GM12878 (cell line): ENCODE data around the gene MMP12. TPM values are rescaled to one million over a fixed set of nuclear protein-coding genes. Genes with fewer than 3 reads are reported as not detected.

Source experiments
- ATAC-seq: fragments of 200-7000 bp; cut with Tn5 transposase; 3 replicates; pipeline ENCODE4 v1.9.1; 2020; ENCODE audit warnings: mild to moderate bottlenecking, moderate library complexity
- Bru-seq: library from RNA; stranded (reverse); fragments of 400-500 nt; gene quantifications from one replicate; lab custom pipeline; 2021; lab: Mats Ljungman, UMichigan
- BruChase-seq, 2 experiments: library from RNA; stranded (reverse); fragments of 400-500 nt; gene quantifications; one replicate each; lab custom pipeline; 2021; lab: Mats Ljungman, UMichigan
- BruUV-seq: library from RNA; stranded (reverse); fragments of 400-500 nt; replicated peaks from 2 replicates; lab custom pipeline; 2021; lab: Mats Ljungman, UMichigan
- CTCF ChIA-PET: fragments of 300-600 bp; sonication (Branson Sonifier 250); formaldehyde crosslinking; extraction: SDS; loops from one replicate; lab custom pipeline; 2021; ENCODE audit warnings: inconsistent platforms; lab: Yijun Ruan, JAX
- POLR2A ChIA-PET: fragments of 350-600 bp; formaldehyde crosslinking; extraction: SDS; loops from one replicate; lab custom pipeline; 2021; ENCODE audit warnings: inconsistent platforms; lab: Charles Lee
- RAD21 ChIA-PET: fragments of 300-600 bp; sonication (Branson Sonifier 250); formaldehyde crosslinking; loops from one replicate; lab custom pipeline; 2023; ENCODE audit warnings: antibody characterized with exemption; ENCODE audit not compliant: unreplicated experiment; lab: Charles Lee
- SMC1A ChIA-PET: fragments of 300-600 bp; sonication (Branson Sonifier 250); formaldehyde crosslinking; loops from one replicate; lab custom pipeline; 2023; ENCODE audit not compliant: unreplicated experiment, uncharacterized antibody; lab: Charles Lee
- DNase-seq: peaks from one replicate; pipeline ENCODE4 v3.0.0-alpha.2; 2011; ENCODE audit warnings: low read depth, low spot score
- FAIRE-seq: peaks from 3 replicates; lab custom pipeline; 2011; peaks lifted over from hg19 to GRCh38; lab: Jason Lieb, UNC
- H2AFZ ChIP-seq: 2 replicates; pipeline ENCODE4 v1.6.0; 2011; ENCODE audit warnings: low read depth, low read length, control low read depth; ENCODE audit not compliant: control insufficient read depth
- H3K27ac ChIP-seq: 2 replicates; pipeline ENCODE4 v1.5.1; 2011; ENCODE audit warnings: control low read depth; ENCODE audit not compliant: control insufficient read depth, insufficient read depth
- H3K27me3 ChIP-seq, 2 experiments: replicated peaks in 1 of 2; 2 replicates each; pipeline versions ENCODE4 v1.6.0 to v1.6.1; 2011; ENCODE audit warnings: low read length in 1 of 2; ENCODE audit not compliant: control insufficient read depth in 2 of 2, insufficient read depth in 2 of 2
- H3K36me3 ChIP-seq, 2 experiments: 2 replicates each; pipeline ENCODE4 v1.5.1; 2011; ENCODE audit warnings: low read length in 1 of 2; ENCODE audit not compliant: control insufficient read depth in 2 of 2, insufficient read depth in 2 of 2
- H3K4me1 ChIP-seq: 2 replicates; pipeline ENCODE4 v1.6.1; 2011; ENCODE audit warnings: mild to moderate bottlenecking, low read length, moderate library complexity, mixed read lengths; ENCODE audit not compliant: control insufficient read depth, insufficient read depth
- H3K4me2 ChIP-seq: 2 replicates; pipeline ENCODE4 v1.6.0; 2011; ENCODE audit warnings: control low read depth; ENCODE audit not compliant: control insufficient read depth, insufficient read depth
- H3K4me3 ChIP-seq: fragments of 200-600 bp; sonication (generic); 2 replicates; pipeline ENCODE4 v1.5.1; 2016
- H3K79me2 ChIP-seq: 2 replicates; pipeline ENCODE4 v1.6.0; 2011; ENCODE audit warnings: low read length; ENCODE audit not compliant: control insufficient read depth, insufficient read depth
- H3K9ac ChIP-seq: 2 replicates; pipeline ENCODE4 v1.8.0; 2011; ENCODE audit warnings: low read length, control low read depth, mixed read lengths; ENCODE audit not compliant: control insufficient read depth, insufficient read depth
- H3K9me3 ChIP-seq: replicated peaks from 3 replicates; pipeline ENCODE4 v1.5.1; 2011; ENCODE audit warnings: mild to moderate bottlenecking, low read length; ENCODE audit not compliant: control insufficient read depth, insufficient read depth
- H4K20me1 ChIP-seq: 2 replicates; pipeline ENCODE4 v1.6.0; 2011; ENCODE audit not compliant: control insufficient read depth, insufficient read depth
- SIX5 ChIP-seq: IDR thresholded peaks from 2 replicates; pipeline ENCODE4 v1.6.1; 2011; ENCODE audit warnings: mild to moderate bottlenecking, low read depth, low read length, moderate library complexity; ENCODE audit not compliant: severe bottlenecking
- whole genome bisulfite sequencing: methylation state at CpG from one replicate; pipeline ENCODE4 v1.1.6; 2016; ENCODE audit warnings: low lambda C conversion rate; ENCODE audit not compliant: insufficient replicate concordance, insufficient coverage; ENCODE audit errors: missing lambda C conversion rate; 5-methylcytosine and 5-hydroxymethylcytosine counted together
- in situ Hi-C: fragments of 300-500 bp; cut with MboI; formaldehyde crosslinking; loops from 9 replicates; pipeline ENCODE4 v1.14.3; 2018; ENCODE audit warnings: mixed read lengths
- intact Hi-C: fragments of 100-400 bp; cut with micrococcal nuclease; formaldehyde crosslinking; loops from one replicate; pipeline ENCODE4 v1.14.2; 2022; ENCODE audit not compliant: unreplicated experiment
- long read RNA-seq, 2 experiments: library from polyadenylated mRNA; unstranded; transcript quantifications; one replicate each; pipeline ENCODE4 v2.0.0, GENCODE V29; 2019 to 2020
- polyA minus RNA-seq, 3 experiments: library from RNA; depleted of rRNA, polyadenylated mRNA; stranded (reverse); fragments of >200 nt; gene quantifications; 2 replicates each; pipeline ENCODE4 v1.2.3, GENCODE V29; 2011
- polyA plus RNA-seq, 11 experiments: library from polyadenylated mRNA; depleted of rRNA in 4 of 11; unstranded in 6 of 11; stranded (reverse) in 5 of 11; fragments of >200 nt; fragmentation: Nextera tagmentation in 4 of 11; fragmentation: Illumina TruSeq in 1 of 11; extraction: Ambion mirVana in 4 of 11; extraction: Trizol in 1 of 11; gene quantifications; 1 replicate in 1 of 11; 2 replicates in 10 of 11; pipeline versions ENCODE4 v1.2.1 to v1.2.3, GENCODE V29; 2011 to 2016; ENCODE audit warnings: inconsistent platforms in 2 of 11, missing spikeins in 2 of 11, low read depth in 1 of 11
- total RNA-seq, 4 experiments: library from RNA; depleted of rRNA in 3 of 4; stranded (reverse); fragments of >200 nt in 3 of 4; fragmentation: Illumina TruSeq in 1 of 4; extraction: Trizol in 1 of 4; gene quantifications; 2 replicates each; pipeline versions ENCODE4 v1.2.1 to v1.2.3, GENCODE V29; 2013 to 2021

Gene MMP12
- not detected in 2 replicates for total RNA-seq (2013; cell fraction: nucleolus; rRNA removed)
- total RNA-seq (2014; rRNA removed) = not detected in 2 replicates
- total RNA-seq (2014; rRNA removed; fragmentation: Illumina TruSeq; extraction: Trizol) = not detected in 2 replicates
- not detected in 2 replicates for total RNA-seq (2021)
- polyA plus RNA-seq (2011; ENCODE audit: low read depth) = not detected
- 0.06 and 0.14 TPM in 2 replicates for polyA plus RNA-seq (2011; rRNA removed)
- 0.03 TPM in 1 of 2 replicates, not detected in the other for polyA plus RNA-seq (2011; cell fraction: cytosol; rRNA removed)
- 0.09 and 0.16 TPM in 2 replicates for polyA plus RNA-seq (2011; cell fraction: nucleus; rRNA removed)
- polyA plus RNA-seq (2012) = not detected in 2 replicates
- polyA plus RNA-seq (2014; fragmentation: Illumina TruSeq; extraction: Trizol) = not detected in 2 replicates
- polyA plus RNA-seq (2014; fragmentation: Nextera tagmentation; extraction: Ambion mirVana) = not detected
- not detected in 2 replicates for polyA plus RNA-seq (2014; rRNA removed)
- not detected for polyA plus RNA-seq (2016; fragmentation: Nextera tagmentation; extraction: Ambion mirVana)
- polyA minus RNA-seq (2011; rRNA and poly(A)+ RNA removed) = not detected in 2 replicates
- not detected in 2 replicates for polyA minus RNA-seq (2011; cell fraction: cytosol; rRNA and poly(A)+ RNA removed)
- polyA minus RNA-seq (2011; cell fraction: nucleus; rRNA and poly(A)+ RNA removed) = not detected in 2 replicates
- Bru-seq, nascent RNA = not detected
- BruChase-seq, experiment 1, labeled RNA remaining after a 6-hour chase = not detected
- not detected for BruChase-seq, experiment 2, labeled RNA remaining after a 2-hour chase
- long read RNA-seq, experiment 1 = 0 reads
- long read RNA-seq, experiment 2 = 0 reads

DNA sequence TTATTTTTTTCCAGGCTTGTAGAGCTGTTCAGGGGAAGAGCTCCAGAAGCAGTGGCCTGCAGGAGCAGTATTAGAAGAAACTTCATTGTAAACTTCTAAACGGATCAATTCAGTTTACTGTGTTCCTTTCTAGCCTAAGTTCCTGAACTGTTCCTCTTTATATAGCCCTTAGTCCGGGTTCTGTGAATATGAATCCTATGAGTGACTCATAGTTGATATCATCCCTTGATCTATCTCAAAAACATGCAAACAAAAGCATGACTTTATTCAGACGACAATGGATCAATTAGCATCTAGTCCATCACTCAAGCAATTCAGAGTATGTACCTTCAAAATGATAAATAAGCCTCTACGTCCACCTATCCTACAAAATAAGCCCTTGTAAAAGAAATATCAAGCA is at the start of gene MMP12:
MMP12 (minus strand) TSS at position 131 of the 400 bp plus-strand sequence; CDS start at position 86, 45 bp downstream.
- WGBS = 8% methylated on average over 4 of the region's 4 CpGs
- no peak for TF ChIP-seq SIX5
- no peak within 1 kb of the TSS for H3K4me2 ChIP-seq
- intact Hi-C loops (no loop called here), in situ Hi-C loops (no loop called here)
- CTCF ChIA-PET = interaction anchor here (0.9 to 1.1 kb wide), 2 partner anchors 40 to 162 kb away, joined by 3 to 4 read pairs; no protein-coding TSS in a partner anchor
- no peak within 1 kb of the TSS for H2AFZ ChIP-seq
- no peak within 1 kb of the TSS for H3K4me3 ChIP-seq
- ATAC-seq (no peak), FAIRE-seq (no peak), DNase-seq (no peak)
- BruUV-seq = no TSS peak
- no peak within 1 kb of the TSS for H3K9ac ChIP-seq
- H3K27ac ChIP-seq = no peak within 1 kb of the TSS
- H3K9me3 ChIP-seq = no peaks in the 10 kb centered on the region
- no peaks in the 10 kb centered on the region for H3K79me2 ChIP-seq
- no peaks in the 10 kb centered on the region for H4K20me1 ChIP-seq
- no peaks in the 10 kb centered on the region for H3K36me3 ChIP-seq
- RAD21 ChIA-PET = no interaction called here
- H3K27me3 ChIP-seq = no peaks in the 10 kb centered on the region
- no peaks in the 10 kb centered on the region for H3K4me1 ChIP-seq
- POLR2A ChIA-PET = interaction anchor here (0.6 kb wide), 1 partner anchor 171 kb away, joined by 3 read pairs; no protein-coding TSS in a partner anchor
- SMC1A ChIA-PET = interaction anchor here (0.9 kb wide), 1 partner anchor 39 kb away, joined by 5 read pairs; no protein-coding TSS in a partner anchor
